ENCODE measurements around the gene AHRR. TPM values are rescaled to one million over a fixed set of nuclear protein-coding genes. Genes with fewer than 3 reads are reported as not detected.
"Not testable (repeated sequence)": the region's sequence is repeated elsewhere in the genome, so short reads cannot be mapped to it uniquely, and the experiment has no call there.

The AHRR gene
- total RNA-seq, 1 donor from 2014 or later, result 11.3 TPM

DNA sequence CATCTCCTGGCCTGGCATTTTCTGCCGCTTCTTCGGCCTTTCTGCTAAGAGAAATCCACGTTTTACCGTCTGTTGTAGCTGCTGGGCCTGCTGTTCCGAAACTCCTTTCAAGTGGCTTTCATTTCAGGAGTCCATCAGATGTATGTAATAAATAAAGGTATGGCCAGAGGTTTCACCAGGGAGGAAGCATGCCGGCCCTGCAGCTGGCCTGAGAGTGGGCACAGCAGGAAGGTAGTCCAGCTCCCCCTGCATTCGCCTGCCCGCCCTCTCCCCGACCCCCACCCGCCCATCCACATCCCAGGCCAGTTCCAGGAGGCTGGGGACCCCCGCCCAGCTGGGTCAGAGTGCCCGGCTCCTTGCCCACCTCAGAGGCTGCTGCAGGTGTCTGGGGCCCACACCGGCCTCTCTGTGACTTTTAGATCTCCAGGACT is 75.0 kb downstream of the AHRR start:
- H3K9me3 ChIP-seq, result no peaks in the 10 kb centered on the region
- DNase-seq (peak; percentile 56), ATAC-seq (no peak)
- no peak overlapping the region for H3K27ac ChIP-seq
- H3K36me3 ChIP-seq, result no peaks in the 10 kb centered on the region
- peaks cover 32% of the 10 kb centered on the region for H3K4me1 ChIP-seq
- H3K27me3 ChIP-seq, result no peaks in the 10 kb centered on the region
- H3K4me3 ChIP-seq, result no peak overlapping the region
- intact Hi-C loops (cut with DNase I), result no loop called here
- TF ChIP-seq, protein P1, sequence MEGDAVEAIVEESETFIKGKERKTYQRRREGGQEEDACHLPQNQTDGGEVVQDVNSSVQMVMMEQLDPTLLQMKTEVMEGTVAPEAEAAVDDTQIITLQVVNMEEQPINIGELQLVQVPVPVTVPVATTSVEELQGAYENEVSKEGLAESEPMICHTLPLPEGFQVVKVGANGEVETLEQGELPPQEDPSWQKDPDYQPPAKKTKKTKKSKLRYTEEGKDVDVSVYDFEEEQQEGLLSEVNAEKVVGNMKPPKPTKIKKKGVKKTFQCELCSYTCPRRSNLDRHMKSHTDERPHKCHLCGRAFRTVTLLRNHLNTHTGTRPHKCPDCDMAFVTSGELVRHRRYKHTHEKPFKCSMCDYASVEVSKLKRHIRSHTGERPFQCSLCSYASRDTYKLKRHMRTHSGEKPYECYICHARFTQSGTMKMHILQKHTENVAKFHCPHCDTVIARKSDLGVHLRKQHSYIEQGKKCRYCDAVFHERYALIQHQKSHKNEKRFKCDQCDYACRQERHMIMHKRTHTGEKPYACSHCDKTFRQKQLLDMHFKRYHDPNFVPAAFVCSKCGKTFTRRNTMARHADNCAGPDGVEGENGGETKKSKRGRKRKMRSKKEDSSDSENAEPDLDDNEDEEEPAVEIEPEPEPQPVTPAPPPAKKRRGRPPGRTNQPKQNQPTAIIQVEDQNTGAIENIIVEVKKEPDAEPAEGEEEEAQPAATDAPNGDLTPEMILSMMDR (IDR thresholded peaks at IDR 0.05), result no peak

DNA sequence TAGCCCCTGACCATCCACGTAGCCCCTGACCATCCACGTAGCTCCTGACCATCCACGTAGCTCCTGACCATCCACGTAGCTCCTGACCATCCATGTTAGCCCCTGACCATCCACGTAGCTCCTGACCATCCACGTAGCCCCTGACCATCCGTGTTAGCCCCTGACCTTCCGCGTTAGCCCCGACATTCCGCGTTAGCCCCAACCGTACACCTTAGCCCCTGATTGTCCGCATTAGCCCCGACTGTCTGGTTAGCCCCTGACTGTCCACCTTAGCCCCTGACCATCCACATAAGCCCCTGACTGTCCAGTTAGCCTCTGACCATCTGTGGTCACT is 76.6 kb downstream of the AHRR start:
- H3K27ac ChIP-seq; ATAC-seq; H3K9me3 ChIP-seq; intact Hi-C loops (cut with DNase I); H3K36me3 ChIP-seq; H3K4me3 ChIP-seq; H3K27me3 ChIP-seq: not testable (repeated sequence)
- DNase-seq, result peak; percentile 40
- peaks cover 32% of the 10 kb centered on the region for H3K4me1 ChIP-seq

DNA sequence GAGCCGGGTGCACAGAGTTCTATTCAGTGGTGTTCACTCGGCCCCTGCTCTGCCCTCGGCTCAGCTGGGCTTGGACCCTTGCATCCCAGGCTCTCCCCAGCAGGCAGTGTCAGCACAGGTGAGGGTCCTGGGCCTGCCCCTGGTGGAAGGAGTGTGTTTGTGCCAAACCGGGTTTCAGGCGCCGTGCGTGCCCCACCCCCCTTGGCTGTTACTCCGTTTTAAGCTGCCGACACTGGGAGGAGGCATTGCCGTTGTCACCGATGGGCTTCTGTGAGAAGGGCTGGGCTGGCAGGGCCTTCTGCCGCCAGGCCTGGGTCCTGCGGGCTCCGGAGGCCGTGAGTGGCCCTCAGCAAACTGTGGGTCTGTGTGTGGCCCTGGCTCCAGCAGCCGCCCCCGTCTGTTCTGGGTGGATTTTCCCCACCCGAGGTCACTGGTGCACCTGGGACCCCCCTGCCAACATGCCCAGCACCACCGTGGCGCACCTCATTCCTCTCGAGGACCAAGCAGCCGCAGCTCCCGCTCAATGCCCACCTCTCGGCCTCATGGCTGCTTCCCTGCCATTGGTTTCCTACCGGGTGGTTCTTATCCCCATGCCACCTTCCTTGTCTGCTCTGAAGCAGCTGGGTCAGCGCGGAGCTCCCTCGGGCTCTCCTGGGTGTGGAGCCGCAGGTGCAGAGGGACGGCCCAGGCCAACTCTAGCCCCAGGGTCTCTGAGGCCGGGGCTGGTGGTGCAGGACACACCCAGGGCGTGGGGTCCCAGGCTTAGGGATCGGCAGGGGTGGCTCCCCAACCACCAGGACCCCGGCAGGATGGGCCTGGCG is 77.2 kb downstream of the AHRR start:
- TF ChIP-seq, protein P1 (IDR thresholded peaks at IDR 0.05), result no peak
- Histone ChIP-seq H3K36me3 (no peaks in the 10 kb centered on the region), H3K27ac (peak overlapping the region; percentile 90), H3K9me3 (no peaks in the 10 kb centered on the region), H3K4me1 (peaks cover 32% of the 10 kb centered on the region), H3K4me3 (no peak overlapping the region), H3K27me3 (no peaks in the 10 kb centered on the region)
- DNase-seq (peak; percentile 59), ATAC-seq (no peak)
- intact Hi-C loops (cut with DNase I), result no loop called here

DNA sequence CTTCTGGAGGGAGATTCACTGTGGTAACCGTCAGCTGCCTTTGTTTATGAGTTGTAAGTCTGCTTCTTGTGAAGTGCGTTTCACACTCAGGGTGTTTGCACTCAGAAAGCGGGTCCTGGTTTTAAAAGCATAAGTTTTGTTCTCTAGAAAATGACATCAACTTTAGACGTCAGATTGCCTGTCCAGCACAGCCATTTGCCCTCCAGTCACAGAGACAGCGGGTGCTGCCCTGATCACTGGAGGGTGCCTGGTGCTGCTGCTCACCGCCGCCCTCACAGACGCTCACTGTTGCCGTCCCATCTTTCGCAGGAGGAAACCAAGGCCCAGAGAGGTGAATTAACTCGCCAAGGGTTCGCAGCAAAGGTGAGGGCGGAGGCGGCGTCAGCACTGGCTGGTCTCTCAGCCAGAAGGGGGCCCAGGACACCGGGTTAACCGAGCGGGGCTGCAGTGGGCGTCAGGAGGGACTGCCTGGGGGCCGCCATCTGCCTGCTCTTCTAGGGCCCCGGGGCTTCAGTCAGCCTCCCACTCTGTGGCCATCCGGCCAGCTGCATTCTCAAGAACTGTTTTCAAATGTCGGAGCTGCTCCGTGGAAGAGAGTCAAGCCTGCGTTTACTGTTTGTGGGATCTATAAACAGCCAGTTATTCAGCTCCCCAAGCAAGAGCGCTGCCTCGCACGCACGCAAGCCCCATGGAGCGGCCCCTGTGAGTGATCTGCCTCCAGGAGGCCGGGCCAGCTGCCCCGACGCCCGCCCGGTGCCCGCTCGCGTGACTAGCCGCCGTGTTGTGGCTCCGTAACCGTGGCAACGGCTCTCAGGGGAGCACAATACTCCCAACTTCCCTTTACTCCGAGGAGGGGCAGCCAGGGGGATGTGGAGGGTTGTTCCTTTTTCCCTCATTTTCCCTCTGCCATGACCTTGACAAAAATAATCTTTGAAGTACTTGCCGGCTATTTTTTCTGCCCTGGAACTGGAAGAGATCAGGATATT is 78.1 kb downstream of the AHRR start:
- Histone ChIP-seq H3K4me3 (peak overlapping the region; percentile 33), H3K27me3 (no peaks in the 10 kb centered on the region), H3K9me3 (no peaks in the 10 kb centered on the region), H3K27ac (peak overlapping the region; percentile 90), H3K36me3 (no peaks in the 10 kb centered on the region), H3K4me1 (peaks cover 32% of the 10 kb centered on the region)
- ATAC-seq (peak; percentile 92), DNase-seq (peak; percentile 93)
- intact Hi-C loops (cut with DNase I), result no loop called here
- TF ChIP-seq, protein P1 (IDR thresholded peaks at IDR 0.05), result no peak

DNA sequence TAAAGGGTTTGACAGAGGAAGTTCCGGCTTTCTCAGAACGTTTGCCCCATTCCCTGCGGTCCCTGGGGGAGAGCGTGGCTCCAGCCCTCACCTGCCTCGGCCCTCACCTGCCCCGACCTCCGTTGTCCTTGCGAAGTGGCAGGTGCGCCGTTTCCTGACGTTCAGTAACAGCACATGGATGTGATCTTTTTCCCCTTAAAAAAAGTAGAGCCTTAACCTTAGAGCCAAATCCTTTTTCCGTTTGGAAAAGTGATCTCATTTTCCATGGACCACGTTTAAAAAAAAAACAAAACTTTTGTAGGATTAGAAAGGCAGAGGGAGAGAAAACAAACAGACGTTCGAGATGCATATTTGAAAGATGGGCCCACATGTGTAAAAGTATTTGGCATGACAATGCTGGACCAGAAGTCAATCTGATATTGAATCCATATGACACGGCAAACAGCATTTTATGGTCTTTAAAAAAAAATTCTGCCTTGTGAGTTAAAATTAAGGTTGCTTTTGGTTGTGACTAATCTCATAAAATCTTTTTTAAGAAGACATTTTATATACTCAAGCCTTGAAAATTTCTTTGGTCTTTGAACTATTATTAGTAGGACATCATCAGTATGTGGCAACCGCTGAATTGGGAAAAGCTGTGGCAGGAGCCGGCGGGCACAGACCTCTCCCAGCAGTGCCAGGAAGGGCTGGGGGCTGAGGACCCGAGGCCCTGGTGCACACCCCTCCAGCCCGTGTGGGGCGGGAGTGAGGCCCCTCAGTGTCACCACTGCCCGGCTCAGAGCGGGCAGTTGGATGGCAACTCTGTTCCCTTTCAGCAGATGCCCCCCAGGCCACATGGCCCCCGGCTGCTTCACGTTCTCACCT is 79.0 kb downstream of the AHRR start:
- H3K4me3 ChIP-seq, result peak overlapping the region; percentile 33
- DNase-seq, result no peak
- intact Hi-C loops (cut with DNase I), result no loop called here
- no peak for ATAC-seq
- H3K9me3 ChIP-seq, result no peaks in the 10 kb centered on the region
- H3K4me1 ChIP-seq, result peaks cover 25% of the 10 kb centered on the region
- H3K36me3 ChIP-seq, result no peaks in the 10 kb centered on the region
- TF ChIP-seq, protein P1 (IDR thresholded peaks at IDR 0.05), result no peak
- H3K27me3 ChIP-seq, result no peaks in the 10 kb centered on the region
- peak overlapping the region; percentile 90 for H3K27ac ChIP-seq

Measured in upper lobe of right lung (tissue), 1 donor.